ENCODE measurements around the gene ARPP21. TPM values are rescaled to one million over a fixed set of nuclear protein-coding genes. Genes with fewer than 3 reads are reported as not detected.

Gene ARPP21
- total RNA-seq, 2 donors from 2014 or later, result 0.27 TPM; not detected in 1

- Histone ChIP-seq H3K36me3 (no peaks in the 10 kb centered on the region), H3K27ac (no peak overlapping the region), H3K4me3 (no peak overlapping the region), H3K4me1 (ENCODE audit: control insufficient read depth in 1 of 2, low read depth in 2 of 2) (no peaks in the 10 kb centered on the region), H3K27me3 (replicated peaks; ENCODE audit: insufficient read depth) (no peaks in the 10 kb centered on the region), H3K9me3 (no peaks in the 10 kb centered on the region)
- DNase-seq (ENCODE audit: low spot score) (no peak), ATAC-seq (ENCODE audit: insufficient number of reproducible peaks, low FRiP score, low read depth) (no peak)
- no peak for TF ChIP-seq CTCF (IDR thresholded peaks at IDR 0.05)
Measured at GRCh38 chr3:35680866-35681650, 41.7 kb downstream of the ARPP21 start.

DNA sequence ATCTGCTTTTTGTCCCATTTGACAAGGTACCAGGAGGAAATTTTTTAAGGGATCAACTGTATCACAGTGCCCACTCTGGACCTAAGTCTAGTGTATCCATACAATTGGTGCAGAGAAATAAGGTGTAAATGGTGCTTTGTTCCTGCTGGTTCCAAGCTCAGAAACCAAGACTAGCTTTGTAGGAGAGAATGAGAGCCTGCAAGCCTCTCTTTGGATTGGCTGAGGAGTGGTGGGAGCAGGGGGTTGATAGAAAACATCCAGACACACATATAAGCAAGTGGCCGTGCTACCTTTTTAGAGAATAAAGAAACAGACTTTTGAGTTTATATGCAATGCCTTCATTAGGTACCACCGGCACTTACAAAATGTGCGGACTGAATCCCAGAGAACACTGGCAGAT lies 45.8 kb downstream of the ARPP21 start:
- no peak overlapping the region for H3K27ac ChIP-seq
- no peaks in the 10 kb centered on the region for H3K27me3 ChIP-seq (replicated peaks; ENCODE audit: insufficient read depth)
- TF ChIP-seq CTCF (IDR thresholded peaks at IDR 0.05), result no peak
- no peak for ATAC-seq (ENCODE audit: insufficient number of reproducible peaks, low FRiP score, low read depth)
- H3K9me3 ChIP-seq, result no peaks in the 10 kb centered on the region
- H3K36me3 ChIP-seq, result no peaks in the 10 kb centered on the region
- no peak overlapping the region for H3K4me3 ChIP-seq
- no peak for DNase-seq (ENCODE audit: low spot score)
- no peaks in the 10 kb centered on the region for H3K4me1 ChIP-seq (ENCODE audit: control insufficient read depth in 1 of 2, low read depth in 2 of 2)

GRCh38 chr3:35688826-35689225 lies 49.5 kb downstream of the ARPP21 start:
- Histone ChIP-seq H3K36me3 (no peaks in the 10 kb centered on the region), H3K9me3 (no peaks in the 10 kb centered on the region), H3K4me1 (ENCODE audit: control insufficient read depth in 1 of 2, low read depth in 2 of 2) (no peaks in the 10 kb centered on the region), H3K27me3 (replicated peaks; ENCODE audit: insufficient read depth) (no peaks in the 10 kb centered on the region), H3K4me3 (no peak overlapping the region), H3K27ac (no peak overlapping the region)
- DNase-seq (ENCODE audit: low spot score) (no peak), ATAC-seq (ENCODE audit: insufficient number of reproducible peaks, low FRiP score, low read depth) (no peak)
- no peak for TF ChIP-seq CTCF (IDR thresholded peaks at IDR 0.05)

- Histone ChIP-seq H3K27ac (no peak overlapping the region), H3K27me3 (replicated peaks; ENCODE audit: insufficient read depth) (no peaks in the 10 kb centered on the region), H3K36me3 (no peaks in the 10 kb centered on the region), H3K9me3 (no peaks in the 10 kb centered on the region), H3K4me3 (no peak overlapping the region), H3K4me1 (ENCODE audit: control insufficient read depth in 1 of 2, low read depth in 2 of 2) (no peaks in the 10 kb centered on the region)
- DNase-seq (ENCODE audit: low spot score), result no peak
- no peak for ATAC-seq (ENCODE audit: insufficient number of reproducible peaks, low FRiP score, low read depth)
- no peak for TF ChIP-seq CTCF (IDR thresholded peaks at IDR 0.05)
Measured at GRCh38 chr3:35690271-35690670, 50.9 kb downstream of the ARPP21 start.

GRCh38 chr3:35705904-35706303 lies 66.6 kb downstream of the ARPP21 start:
- Histone ChIP-seq H3K27ac (no peak overlapping the region), H3K36me3 (no peaks in the 10 kb centered on the region), H3K4me1 (ENCODE audit: control insufficient read depth in 1 of 2, low read depth in 2 of 2) (no peaks in the 10 kb centered on the region), H3K27me3 (replicated peaks; ENCODE audit: insufficient read depth) (no peaks in the 10 kb centered on the region), H3K9me3 (no peaks in the 10 kb centered on the region), H3K4me3 (no peak overlapping the region)
- DNase-seq (ENCODE audit: low spot score) (no peak), ATAC-seq (ENCODE audit: insufficient number of reproducible peaks, low FRiP score, low read depth) (no peak)
- TF ChIP-seq CTCF (IDR thresholded peaks at IDR 0.05), result no peak
